KMS-11 (cell line): ENCODE measurements around the gene SPOCK3.

Experiments used
- H2AFZ ChIP-seq: fragments of 200-600 bp; sonication (generic); 2 replicates; pipeline ENCODE4 v1.6.1; 2016; ENCODE audit warnings: antibody characterized with exemption, mixed run types, low read depth
- H3K27ac ChIP-seq: fragments of 200-600 bp; sonication (generic); 2 replicates; pipeline ENCODE4 v1.6.1; 2016; ENCODE audit warnings: mild to moderate bottlenecking, mixed run types
- H3K27me3 ChIP-seq: fragments of 200-600 bp; sonication (generic); 2 replicates; pipeline ENCODE4 v1.6.1; 2017; ENCODE audit warnings: mild to moderate bottlenecking, low read depth, mixed run types, moderate library complexity; ENCODE audit not compliant: insufficient read depth
- H3K36me3 ChIP-seq: fragments of 200-600 bp; sonication (generic); 2 replicates; pipeline ENCODE4 v1.6.1; 2017; ENCODE audit warnings: mild to moderate bottlenecking, mixed run types; ENCODE audit not compliant: insufficient read depth
- H3K4me1 ChIP-seq: fragments of 200-600 bp; sonication (generic); 2 replicates; pipeline ENCODE4 v1.6.1; 2016; ENCODE audit warnings: mild to moderate bottlenecking, low read depth, mixed run types; ENCODE audit not compliant: poor library complexity, severe bottlenecking
- H3K4me2 ChIP-seq: fragments of 200-600 bp; sonication (generic); 2 replicates; pipeline ENCODE4 v1.7.0; 2016; ENCODE audit warnings: mild to moderate bottlenecking, mixed run types
- H3K4me3 ChIP-seq: fragments of 200-600 bp; sonication (generic); IDR thresholded peaks from 2 replicates; pipeline ENCODE4 v1.6.1; 2017; ENCODE audit warnings: low read depth, low read length, mixed read lengths; ENCODE audit not compliant: insufficient read depth
- H3K79me2 ChIP-seq: fragments of 200-600 bp; sonication (generic); 2 replicates; pipeline ENCODE4 v1.6.1; 2016; ENCODE audit warnings: low read depth, mixed run types; ENCODE audit not compliant: insufficient read depth
- H3K9ac ChIP-seq: fragments of 200-600 bp; sonication (generic); 2 replicates; pipeline ENCODE4 v1.6.1; 2016; ENCODE audit warnings: mild to moderate bottlenecking, mixed run types
- H4K20me1 ChIP-seq: fragments of 200-600 bp; sonication (generic); 2 replicates; pipeline ENCODE4 v1.6.1; 2016; ENCODE audit warnings: mild to moderate bottlenecking, mixed run types; ENCODE audit not compliant: insufficient read depth
- TF ChIP-seq, protein P1 (sequence below): fragments of 200-600 bp; sonication (generic); conservative IDR thresholded peaks from 2 replicates; pipeline ENCODE4 v1.6.1; 2017; ENCODE audit warnings: low read depth, mild to moderate bottlenecking, antibody characterized with exemption, low read length, moderate library complexity, mixed read lengths

Gene SPOCK3

GRCh38 chr4:166994686-166995085 lies 239.6 kb downstream of the SPOCK3 start:
- Histone ChIP-seq H4K20me1 (no peaks in the 10 kb centered on the region), H3K4me2 (no peak overlapping the region), H3K4me1 (no peaks in the 10 kb centered on the region), H3K36me3 (no peaks in the 10 kb centered on the region), H3K79me2 (no peaks in the 10 kb centered on the region), H3K27ac (no peak overlapping the region), H2AFZ (no peak overlapping the region), H3K4me3 (no peak overlapping the region), H3K27me3 (no peaks in the 10 kb centered on the region), H3K9ac (no peak overlapping the region)
- TF ChIP-seq, protein P1, sequence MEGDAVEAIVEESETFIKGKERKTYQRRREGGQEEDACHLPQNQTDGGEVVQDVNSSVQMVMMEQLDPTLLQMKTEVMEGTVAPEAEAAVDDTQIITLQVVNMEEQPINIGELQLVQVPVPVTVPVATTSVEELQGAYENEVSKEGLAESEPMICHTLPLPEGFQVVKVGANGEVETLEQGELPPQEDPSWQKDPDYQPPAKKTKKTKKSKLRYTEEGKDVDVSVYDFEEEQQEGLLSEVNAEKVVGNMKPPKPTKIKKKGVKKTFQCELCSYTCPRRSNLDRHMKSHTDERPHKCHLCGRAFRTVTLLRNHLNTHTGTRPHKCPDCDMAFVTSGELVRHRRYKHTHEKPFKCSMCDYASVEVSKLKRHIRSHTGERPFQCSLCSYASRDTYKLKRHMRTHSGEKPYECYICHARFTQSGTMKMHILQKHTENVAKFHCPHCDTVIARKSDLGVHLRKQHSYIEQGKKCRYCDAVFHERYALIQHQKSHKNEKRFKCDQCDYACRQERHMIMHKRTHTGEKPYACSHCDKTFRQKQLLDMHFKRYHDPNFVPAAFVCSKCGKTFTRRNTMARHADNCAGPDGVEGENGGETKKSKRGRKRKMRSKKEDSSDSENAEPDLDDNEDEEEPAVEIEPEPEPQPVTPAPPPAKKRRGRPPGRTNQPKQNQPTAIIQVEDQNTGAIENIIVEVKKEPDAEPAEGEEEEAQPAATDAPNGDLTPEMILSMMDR, result no peak

DNA sequence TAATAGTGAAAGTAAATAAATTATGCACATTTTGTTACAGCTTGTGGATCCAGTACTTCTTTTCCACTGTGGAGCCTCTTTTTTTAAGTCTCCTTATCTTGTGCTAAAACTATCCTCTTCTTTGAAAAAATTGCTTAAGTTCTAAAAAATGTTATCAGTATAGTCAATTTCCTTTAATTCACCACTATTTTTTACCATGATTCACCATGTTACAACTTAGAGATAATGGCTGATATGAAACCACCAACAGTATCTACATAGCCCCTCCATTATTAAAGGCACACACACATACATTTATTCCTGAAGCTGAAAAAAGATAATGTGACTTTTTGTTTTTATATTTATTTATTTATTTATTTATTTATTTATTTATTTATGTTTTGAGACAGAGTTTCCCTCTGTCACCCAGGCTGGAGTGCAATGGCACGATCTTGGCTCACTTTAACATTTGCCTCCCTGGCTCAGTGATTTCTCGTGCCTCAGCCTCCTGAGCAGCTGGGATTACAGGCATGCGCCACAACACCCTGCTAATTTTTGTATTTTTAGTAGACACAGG lies 243.2 kb downstream of the SPOCK3 start:
- Histone ChIP-seq H3K36me3 (no peaks in the 10 kb centered on the region), H2AFZ (no peak overlapping the region), H3K4me2 (no peak overlapping the region), H3K27me3 (no peaks in the 10 kb centered on the region), H3K4me3 (no peak overlapping the region), H3K9ac (no peak overlapping the region), H3K4me1 (no peaks in the 10 kb centered on the region), H3K79me2 (no peaks in the 10 kb centered on the region), H4K20me1 (no peaks in the 10 kb centered on the region), H3K27ac (no peak overlapping the region)
- TF ChIP-seq, protein P1, result no peak

DNA sequence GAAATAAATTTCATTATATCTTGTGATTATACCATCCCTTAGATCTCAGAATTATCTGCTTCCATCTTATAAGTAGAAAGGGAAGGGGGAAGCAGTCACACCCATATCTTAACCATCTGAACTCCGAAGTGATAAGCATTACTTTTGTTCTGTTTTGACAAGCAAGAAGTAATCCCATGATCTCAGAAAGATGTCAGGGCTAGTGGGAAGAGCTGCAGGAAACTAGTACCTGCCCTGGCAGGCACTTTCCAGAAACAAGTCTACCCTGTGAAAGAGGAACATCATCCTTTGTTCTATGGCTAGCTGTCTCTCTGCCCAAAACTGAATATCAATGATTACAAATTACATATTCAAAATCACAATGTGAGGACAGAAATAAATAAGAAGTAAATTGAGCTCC lies 244.4 kb downstream of the SPOCK3 start:
- no peak overlapping the region for H3K4me3 ChIP-seq
- no peaks in the 10 kb centered on the region for H4K20me1 ChIP-seq
- TF ChIP-seq, protein P1, result no peak
- H3K79me2 ChIP-seq, result no peaks in the 10 kb centered on the region
- H3K4me1 ChIP-seq, result no peaks in the 10 kb centered on the region
- no peaks in the 10 kb centered on the region for H3K36me3 ChIP-seq
- H2AFZ ChIP-seq, result no peak overlapping the region
- H3K27ac ChIP-seq, result no peak overlapping the region
- no peak overlapping the region for H3K9ac ChIP-seq
- no peaks in the 10 kb centered on the region for H3K27me3 ChIP-seq
- no peak overlapping the region for H3K4me2 ChIP-seq

DNA sequence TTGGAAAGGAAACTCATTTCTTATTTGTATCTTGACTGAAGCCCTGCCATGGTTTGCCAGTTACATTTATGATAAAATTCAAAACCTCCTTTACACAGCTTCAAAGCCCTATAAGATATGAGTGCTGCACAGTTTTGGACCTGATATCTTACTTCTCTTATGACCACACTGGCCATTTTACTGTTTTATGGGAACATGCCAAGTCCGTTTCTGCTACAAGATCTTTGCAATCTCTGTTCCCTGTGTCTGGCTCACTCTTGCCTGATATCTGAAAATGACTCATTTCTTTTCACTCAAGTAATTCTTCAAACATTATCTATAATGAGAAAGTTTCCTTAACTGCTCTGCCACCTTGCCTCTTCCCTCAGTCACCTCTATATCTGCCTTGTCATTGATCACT lies 247.3 kb downstream of the SPOCK3 start:
- no peaks in the 10 kb centered on the region for H3K27me3 ChIP-seq
- H3K36me3 ChIP-seq, result no peaks in the 10 kb centered on the region
- no peaks in the 10 kb centered on the region for H4K20me1 ChIP-seq
- no peak overlapping the region for H3K9ac ChIP-seq
- H3K4me2 ChIP-seq, result no peak overlapping the region
- H2AFZ ChIP-seq, result no peak overlapping the region
- no peaks in the 10 kb centered on the region for H3K4me1 ChIP-seq
- no peak overlapping the region for H3K4me3 ChIP-seq
- no peak overlapping the region for H3K27ac ChIP-seq
- TF ChIP-seq, protein P1, result no peak
- H3K79me2 ChIP-seq, result no peaks in the 10 kb centered on the region
